Measurements from ENCODE around the gene FCRL5. TPM values are rescaled to one million over a fixed set of nuclear protein-coding genes. Genes with fewer than 3 reads are reported as not detected.

The FCRL5 gene
- total and polyA plus RNA-seq, 2 donors (not counting 3 experiments of a cell fraction or from before 2014, with no cell fraction given) = not detected

GRCh38 chr1:157505481-157506272, 46.6 kb downstream of the FCRL5 start:
- no peaks in the 10 kb centered on the region for H3K79me2 ChIP-seq (ENCODE audit: control insufficient read depth, insufficient read depth, low read length)
- FAIRE-seq (peak; percentile 61), DNase-seq (ENCODE audit: low read depth, low spot score) (peak; percentile 60)
- no peak overlapping the region for H3K27ac ChIP-seq (ENCODE audit: insufficient read depth, low read depth, low read length)
- BruUV-seq (replicated peaks) = no TSS peak
- ChIA-PET POLR2A (no interaction called here), CTCF (interaction anchor here (0.6 to 2.0 kb wide), 34 partner anchors 8 to 619 kb away, joined by 3 to 39 read pairs (median 4); no protein-coding TSS in a partner anchor)
- H3K36me3 ChIP-seq (ENCODE audit: control insufficient read depth in 2 of 2, extremely low read depth in 1 of 2, insufficient read depth in 2 of 2, low read length in 2 of 2) = no peaks in the 10 kb centered on the region
- H3K4me1 ChIP-seq (ENCODE audit: control insufficient read depth, extremely low read depth, insufficient read depth, low read length) = no peaks in the 10 kb centered on the region
- H3K9ac ChIP-seq (replicated peaks; ENCODE audit: extremely low read depth, insufficient read depth, low read length) = no peak overlapping the region
- no peaks in the 10 kb centered on the region for H3K9me3 ChIP-seq (replicated peaks; ENCODE audit: control insufficient read depth, insufficient read depth, low read length)
- H4K20me1 ChIP-seq (replicated peaks; ENCODE audit: control insufficient read depth, extremely low read depth, insufficient read depth, low read length) = no peaks in the 10 kb centered on the region
- dilution Hi-C loops (cut with MboI; ENCODE audit: extremely low pct_ligation_motif_present, low sequenced_read_pairs) = no loop called here
- no peaks in the 10 kb centered on the region for H3K27me3 ChIP-seq (ENCODE audit: control insufficient read depth in 2 of 2, insufficient read depth in 2 of 2, low read length in 2 of 2)
- H2AFZ ChIP-seq (ENCODE audit: low read depth, low read length) = no peak overlapping the region
- intact Hi-C loops (cut with micrococcal nuclease) = loop anchor here (1.0 kb wide), 1 partner anchor 312 kb away; no protein-coding TSS in a partner anchor
- TF ChIP-seq MYC (IDR thresholded peaks at IDR 0.05; ENCODE audit: low read depth, low read length) (no peak), CTCF (IDR thresholded peaks at IDR 0.05; ENCODE audit: extremely low read depth in 1 of 2, insufficient read depth in 1 of 2, low read depth in 1 of 2, low read length in 2 of 2) (peak; percentile 70 to 81), EZH2 (IDR thresholded peaks at IDR 0.05; ENCODE audit: borderline replicate concordance, low read depth, low read length, severe bottlenecking) (no peak)
- H3K4me2 ChIP-seq (ENCODE audit: insufficient read depth, low read length) = no peak overlapping the region
- no peaks in the 10 kb centered on the region for H3K9me1 ChIP-seq (replicated peaks; ENCODE audit: control insufficient read depth, extremely low read depth, insufficient read depth, low read length)
- H3K4me3 ChIP-seq (replicated peaks in 1 of 3; ENCODE audit: insufficient read depth in 1 of 3, low read depth in 1 of 3, low read length in 3 of 3) = no peak overlapping the region

GRCh38 chr1:157504646-157505045, 47.7 kb downstream of the FCRL5 start:
- dilution Hi-C loops (cut with MboI; ENCODE audit: extremely low pct_ligation_motif_present, low sequenced_read_pairs) = no loop called here
- Histone ChIP-seq H3K4me3 (replicated peaks in 1 of 3; ENCODE audit: insufficient read depth in 1 of 3, low read depth in 1 of 3, low read length in 3 of 3) (no peak overlapping the region), H3K79me2 (ENCODE audit: control insufficient read depth, insufficient read depth, low read length) (no peaks in the 10 kb centered on the region), H3K27ac (ENCODE audit: insufficient read depth, low read depth, low read length) (no peak overlapping the region), H3K36me3 (ENCODE audit: control insufficient read depth in 2 of 2, extremely low read depth in 1 of 2, insufficient read depth in 2 of 2, low read length in 2 of 2) (no peaks in the 10 kb centered on the region), H3K4me2 (ENCODE audit: insufficient read depth, low read length) (no peak overlapping the region), H2AFZ (ENCODE audit: low read depth, low read length) (no peak overlapping the region), H4K20me1 (replicated peaks; ENCODE audit: control insufficient read depth, extremely low read depth, insufficient read depth, low read length) (no peaks in the 10 kb centered on the region), H3K27me3 (ENCODE audit: control insufficient read depth in 2 of 2, insufficient read depth in 2 of 2, low read length in 2 of 2) (no peaks in the 10 kb centered on the region), H3K9me1 (replicated peaks; ENCODE audit: control insufficient read depth, extremely low read depth, insufficient read depth, low read length) (no peaks in the 10 kb centered on the region), H3K9ac (replicated peaks; ENCODE audit: extremely low read depth, insufficient read depth, low read length) (no peak overlapping the region), H3K9me3 (replicated peaks; ENCODE audit: control insufficient read depth, insufficient read depth, low read length) (no peaks in the 10 kb centered on the region), H3K4me1 (ENCODE audit: control insufficient read depth, extremely low read depth, insufficient read depth, low read length) (no peaks in the 10 kb centered on the region)
- BruUV-seq (replicated peaks) = no TSS peak
- no peak for FAIRE-seq
- CTCF ChIA-PET = interaction anchor here (0.8 to 2.0 kb wide), 17 partner anchors 9 to 347 kb away, joined by 3 to 39 read pairs (median 4); no protein-coding TSS in a partner anchor
- intact Hi-C loops (cut with micrococcal nuclease) = loop anchor here (1.0 kb wide), 1 partner anchor 311 kb away; no protein-coding TSS in a partner anchor
- TF ChIP-seq MAX (IDR thresholded peaks at IDR 0.05; ENCODE audit: insufficient read depth, insufficient read length) (no peak), CTCF (IDR thresholded peaks at IDR 0.05; ENCODE audit: extremely low read depth in 1 of 2, insufficient read depth in 1 of 2, low read depth in 1 of 2, low read length in 2 of 2) (no peak), GATA2 (IDR thresholded peaks at IDR 0.05; ENCODE audit: insufficient read depth, insufficient read length, low read depth, low read length) (no peak), POLR2A (IDR thresholded peaks at IDR 0.05; ENCODE audit: low read depth, low read length) (no peak), FOS (IDR thresholded peaks at IDR 0.05; ENCODE audit: borderline replicate concordance, insufficient read depth, low read length) (no peak), POLR2AphosphoS5 (IDR thresholded peaks at IDR 0.05; ENCODE audit: insufficient read depth, low read depth, low read length) (no peak), EZH2 (IDR thresholded peaks at IDR 0.05; ENCODE audit: borderline replicate concordance, low read depth, low read length, severe bottlenecking) (no peak), JUN (IDR thresholded peaks at IDR 0.05; ENCODE audit: borderline replicate concordance, insufficient read depth, insufficient read length, low read depth) (no peak), MYC (IDR thresholded peaks at IDR 0.05; ENCODE audit: low read depth, low read length) (no peak)
- no peak for DNase-seq (ENCODE audit: low read depth, low spot score)
- POLR2A ChIA-PET = no interaction called here
